ENCODE results near the gene PPP4R3A.

DNA sequence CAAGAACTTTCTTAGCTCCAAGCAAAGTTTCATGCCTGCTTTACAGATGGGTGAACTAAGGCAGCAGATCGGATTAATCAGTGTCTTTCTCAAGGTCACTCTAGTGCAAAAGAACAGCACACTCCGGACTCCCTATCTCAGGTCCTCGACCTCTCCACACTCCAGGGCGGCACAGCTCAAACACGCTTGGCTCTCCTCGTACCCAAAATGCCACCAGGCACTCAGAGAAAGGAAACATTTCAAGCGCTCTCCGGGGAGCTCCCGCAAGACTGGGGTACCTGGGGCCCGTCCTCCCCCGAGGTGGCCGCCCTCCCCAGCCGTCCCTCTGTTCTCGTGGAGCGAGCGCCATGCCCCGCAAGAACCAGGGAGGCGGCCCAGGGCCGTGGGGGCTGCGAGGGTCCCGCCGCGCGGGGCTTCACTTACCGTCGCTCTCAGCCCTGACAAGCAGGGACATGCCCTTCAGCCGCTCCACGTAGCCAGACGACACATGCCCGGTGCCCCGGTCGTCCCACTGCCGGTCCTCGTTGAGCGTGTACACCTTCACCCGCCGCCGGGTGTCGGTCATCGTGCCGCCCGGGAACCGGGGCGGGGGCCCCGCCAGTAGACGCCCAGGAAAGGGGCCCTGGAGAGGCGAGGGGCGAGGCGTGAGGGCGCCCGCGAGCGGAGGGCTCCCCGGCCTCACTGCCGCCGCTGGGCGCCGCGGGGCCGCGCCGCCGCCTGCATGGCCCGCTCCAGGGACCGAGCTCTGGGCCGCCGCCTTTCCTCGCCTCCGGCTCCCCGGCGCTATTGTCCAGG, 830 bp downstream of the PPP4R3A start:
- TF ChIP-seq TAF1 (IDR thresholded peaks at IDR 0.05; ENCODE audit: low read depth) (no peak), CREB1 (IDR thresholded peaks at IDR 0.05; ENCODE audit: low read depth) (no peak), MAX (IDR thresholded peaks at IDR 0.05) (no peak; the same call in 1 of the 2 replicates), EP300 (IDR thresholded peaks at IDR 0.05; ENCODE audit: borderline replicate concordance) (no peak), CEBPB (IDR thresholded peaks at IDR 0.05) (no peak), NFIC (IDR thresholded peaks at IDR 0.05) (no peak), YY1 (IDR thresholded peaks at IDR 0.05; ENCODE audit: low read depth) (no peak), RAD21 (IDR thresholded peaks at IDR 0.05; ENCODE audit: low read depth) (no peak), ZBTB7A (IDR thresholded peaks at IDR 0.05; ENCODE audit: low read depth) (peak; percentile 73), FOXM1 (IDR thresholded peaks at IDR 0.05; ENCODE audit: borderline replicate concordance, low read depth) (no peak; the same call in 1 of the 2 replicates), TCF12 (IDR thresholded peaks at IDR 0.05; ENCODE audit: low read depth) (no peak), TEAD4 (IDR thresholded peaks at IDR 0.05) (no peak)
- TF ChIP-seq, protein P1, sequence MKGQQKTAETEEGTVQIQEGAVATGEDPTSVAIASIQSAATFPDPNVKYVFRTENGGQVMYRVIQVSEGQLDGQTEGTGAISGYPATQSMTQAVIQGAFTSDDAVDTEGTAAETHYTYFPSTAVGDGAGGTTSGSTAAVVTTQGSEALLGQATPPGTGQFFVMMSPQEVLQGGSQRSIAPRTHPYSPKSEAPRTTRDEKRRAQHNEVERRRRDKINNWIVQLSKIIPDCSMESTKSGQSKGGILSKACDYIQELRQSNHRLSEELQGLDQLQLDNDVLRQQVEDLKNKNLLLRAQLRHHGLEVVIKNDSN (IDR thresholded peaks at IDR 0.05): no peak
- TF ChIP-seq, protein P2, sequence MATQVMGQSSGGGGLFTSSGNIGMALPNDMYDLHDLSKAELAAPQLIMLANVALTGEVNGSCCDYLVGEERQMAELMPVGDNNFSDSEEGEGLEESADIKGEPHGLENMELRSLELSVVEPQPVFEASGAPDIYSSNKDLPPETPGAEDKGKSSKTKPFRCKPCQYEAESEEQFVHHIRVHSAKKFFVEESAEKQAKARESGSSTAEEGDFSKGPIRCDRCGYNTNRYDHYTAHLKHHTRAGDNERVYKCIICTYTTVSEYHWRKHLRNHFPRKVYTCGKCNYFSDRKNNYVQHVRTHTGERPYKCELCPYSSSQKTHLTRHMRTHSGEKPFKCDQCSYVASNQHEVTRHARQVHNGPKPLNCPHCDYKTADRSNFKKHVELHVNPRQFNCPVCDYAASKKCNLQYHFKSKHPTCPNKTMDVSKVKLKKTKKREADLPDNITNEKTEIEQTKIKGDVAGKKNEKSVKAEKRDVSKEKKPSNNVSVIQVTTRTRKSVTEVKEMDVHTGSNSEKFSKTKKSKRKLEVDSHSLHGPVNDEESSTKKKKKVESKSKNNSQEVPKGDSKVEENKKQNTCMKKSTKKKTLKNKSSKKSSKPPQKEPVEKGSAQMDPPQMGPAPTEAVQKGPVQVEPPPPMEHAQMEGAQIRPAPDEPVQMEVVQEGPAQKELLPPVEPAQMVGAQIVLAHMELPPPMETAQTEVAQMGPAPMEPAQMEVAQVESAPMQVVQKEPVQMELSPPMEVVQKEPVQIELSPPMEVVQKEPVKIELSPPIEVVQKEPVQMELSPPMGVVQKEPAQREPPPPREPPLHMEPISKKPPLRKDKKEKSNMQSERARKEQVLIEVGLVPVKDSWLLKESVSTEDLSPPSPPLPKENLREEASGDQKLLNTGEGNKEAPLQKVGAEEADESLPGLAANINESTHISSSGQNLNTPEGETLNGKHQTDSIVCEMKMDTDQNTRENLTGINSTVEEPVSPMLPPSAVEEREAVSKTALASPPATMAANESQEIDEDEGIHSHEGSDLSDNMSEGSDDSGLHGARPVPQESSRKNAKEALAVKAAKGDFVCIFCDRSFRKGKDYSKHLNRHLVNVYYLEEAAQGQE (IDR thresholded peaks at IDR 0.05; ENCODE audit: low read depth): no peak
